HepG2 (cell line): ENCODE results near the gene INPP5E. TPM values are rescaled to one million over a fixed set of nuclear protein-coding genes. Genes with fewer than 3 reads are reported as not detected.

Source experiments
- CREM ChIP-seq, 2 experiments: sonication (generic) in 1 of 2; formaldehyde crosslinking in 1 of 2; IDR thresholded peaks; 2 replicates each; pipeline versions ENCODE4 v1.4.0 to v1.6.1; 2016 to 2020; ENCODE audit warnings: antibody characterized with exemption in 1 of 2, mild to moderate bottlenecking in 1 of 2, missing genetic modification reagents in 1 of 2
- HDAC1 ChIP-seq: sonication (generic); formaldehyde crosslinking; IDR thresholded peaks from 2 replicates; pipeline ENCODE4 v1.5.1; 2020; ENCODE audit warnings: mild to moderate bottlenecking, missing genetic modification reagents
- MZF1 ChIP-seq: sonication (generic); formaldehyde crosslinking; IDR thresholded peaks from 2 replicates; pipeline ENCODE4 v1.8.1; 2023; ENCODE audit warnings: mild to moderate bottlenecking, missing genetic modification reagents, borderline replicate concordance
- NR2C2 ChIP-seq: sonication (generic); formaldehyde crosslinking; IDR thresholded peaks from 2 replicates; pipeline ENCODE4 v1.4.0; 2020; ENCODE audit warnings: missing genetic modification reagents, mild to moderate bottlenecking, moderate library complexity, borderline replicate concordance
- PRMT3 ChIP-seq: sonication (generic); formaldehyde crosslinking; IDR thresholded peaks from 2 replicates; pipeline ENCODE4 v1.8.1; 2022; ENCODE audit warnings: low read depth, mild to moderate bottlenecking, moderate library complexity, missing genetic modification reagents, borderline replicate concordance
- TMF1 ChIP-seq: sonication (generic); formaldehyde crosslinking; IDR thresholded peaks from 2 replicates; pipeline ENCODE4 v1.8.1; 2022; ENCODE audit warnings: low read depth, missing genetic modification reagents
- TP53 ChIP-seq: sonication (generic); formaldehyde crosslinking; conservative IDR thresholded peaks from 2 replicates; pipeline ENCODE4 v1.4.0; 2020; ENCODE audit warnings: missing genetic modification reagents
- ZNF101 ChIP-seq: sonication (generic); formaldehyde crosslinking; IDR thresholded peaks from 2 replicates; pipeline ENCODE4 v1.4.0; 2020; ENCODE audit warnings: mild to moderate bottlenecking, low read depth, missing genetic modification reagents, borderline replicate concordance
- ZNF367 ChIP-seq: sonication (generic); formaldehyde crosslinking; IDR thresholded peaks from 2 replicates; pipeline ENCODE4 v1.4.0; 2020; ENCODE audit warnings: missing genetic modification reagents, borderline replicate concordance
- polyA plus RNA-seq, 8 experiments: library from polyadenylated mRNA; depleted of rRNA in 3 of 8; stranded (reverse) in 7 of 8; unstranded in 1 of 8; fragments of >200 nt; fragmentation: Illumina TruSeq in 4 of 8; extraction: Trizol in 4 of 8; gene quantifications; 2 replicates each; pipeline versions ENCODE4 v1.2.1 to v1.2.3, GENCODE V29; 2011 to 2016; ENCODE audit warnings: low read depth in 4 of 8, missing spikeins in 1 of 8, mixed read lengths in 1 of 8; ENCODE audit not compliant: insufficient read depth in 1 of 8
- total RNA-seq, 5 experiments: library from RNA; depleted of rRNA; stranded (reverse); fragments of >200 nt; fragmentation: Illumina TruSeq; extraction: Trizol; gene quantifications; 2 replicates each; pipeline ENCODE4 v1.2.3, GENCODE V29; 2016; ENCODE audit warnings: low read depth in 1 of 5
- TF ChIP-seq, protein P1 (sequence below): sonication (generic); formaldehyde crosslinking; IDR thresholded peaks from 2 replicates; pipeline ENCODE4 v1.9.0; 2022; ENCODE audit warnings: low read depth, missing genetic modification reagents
- TF ChIP-seq, protein P2 (sequence below): sonication (generic); formaldehyde crosslinking; IDR thresholded peaks from 2 replicates; pipeline ENCODE4 v1.5.0; 2020; ENCODE audit warnings: mild to moderate bottlenecking, missing genetic modification reagents, moderate library complexity
- TF ChIP-seq, protein P3 (sequence below): IDR thresholded peaks from 2 replicates; pipeline ENCODE4 v1.6.1; 2016; ENCODE audit warnings: mild to moderate bottlenecking, missing biosample characterization, missing genetic modification reagents
- TF ChIP-seq, protein P4 (sequence below): sonication (generic); formaldehyde crosslinking; IDR thresholded peaks from 2 replicates; pipeline ENCODE4 v1.4.0; 2020; ENCODE audit warnings: mild to moderate bottlenecking, missing genetic modification reagents

Gene INPP5E
- total and polyA plus RNA-seq, 2 of the 13 experiments (the other 11 are each of a cell fraction or from before 2014, with no cell fraction given): 5.5 TPM

DNA sequence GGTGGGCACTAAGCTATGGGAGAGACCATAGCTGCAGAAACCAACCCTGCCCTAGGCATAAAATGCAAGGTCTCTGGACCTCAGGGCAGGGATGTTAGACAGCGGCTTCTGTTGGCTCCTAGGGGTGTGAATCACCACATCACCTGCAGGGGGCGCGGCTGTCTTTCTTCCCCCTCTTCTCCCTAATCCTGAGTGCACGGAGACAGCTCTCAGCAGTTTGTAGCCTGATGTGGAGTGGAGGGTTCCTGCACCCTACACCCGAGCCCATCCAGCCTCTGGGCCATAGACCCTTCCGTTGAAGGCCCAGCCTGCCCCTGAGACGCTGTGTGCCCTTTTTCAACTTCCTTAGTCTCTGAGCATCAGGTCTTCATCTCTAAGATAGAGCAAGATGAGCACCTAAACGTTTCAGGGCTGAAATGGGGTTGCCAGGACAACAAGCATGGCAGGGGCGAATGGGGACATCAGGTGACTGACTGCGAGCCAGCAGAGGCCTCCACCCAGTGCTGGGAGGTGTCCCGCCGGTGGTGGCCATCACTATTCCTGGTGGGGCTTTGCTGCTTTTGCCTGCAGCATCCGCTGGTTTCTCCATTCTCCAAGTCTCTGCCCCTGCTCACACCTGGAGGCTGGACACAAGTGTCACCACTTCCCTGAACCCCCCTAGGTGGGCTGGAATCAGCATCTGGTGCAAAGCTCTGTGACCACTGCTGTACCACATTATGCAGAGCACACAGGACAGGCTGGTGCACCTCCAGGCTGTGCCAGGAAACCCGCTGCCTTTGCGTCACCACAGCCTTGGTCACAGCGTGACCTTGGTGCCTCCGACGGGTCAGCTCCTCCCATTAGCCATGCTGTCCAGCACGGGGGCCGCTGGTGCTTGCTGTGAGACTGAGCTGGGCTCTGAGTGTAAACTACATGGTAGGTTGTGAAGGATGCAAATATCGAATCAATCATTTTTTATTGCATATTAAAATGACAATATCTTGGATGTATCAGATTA is 45.7 kb upstream of the INPP5E start (continued):
- TF ChIP-seq, protein P1, sequence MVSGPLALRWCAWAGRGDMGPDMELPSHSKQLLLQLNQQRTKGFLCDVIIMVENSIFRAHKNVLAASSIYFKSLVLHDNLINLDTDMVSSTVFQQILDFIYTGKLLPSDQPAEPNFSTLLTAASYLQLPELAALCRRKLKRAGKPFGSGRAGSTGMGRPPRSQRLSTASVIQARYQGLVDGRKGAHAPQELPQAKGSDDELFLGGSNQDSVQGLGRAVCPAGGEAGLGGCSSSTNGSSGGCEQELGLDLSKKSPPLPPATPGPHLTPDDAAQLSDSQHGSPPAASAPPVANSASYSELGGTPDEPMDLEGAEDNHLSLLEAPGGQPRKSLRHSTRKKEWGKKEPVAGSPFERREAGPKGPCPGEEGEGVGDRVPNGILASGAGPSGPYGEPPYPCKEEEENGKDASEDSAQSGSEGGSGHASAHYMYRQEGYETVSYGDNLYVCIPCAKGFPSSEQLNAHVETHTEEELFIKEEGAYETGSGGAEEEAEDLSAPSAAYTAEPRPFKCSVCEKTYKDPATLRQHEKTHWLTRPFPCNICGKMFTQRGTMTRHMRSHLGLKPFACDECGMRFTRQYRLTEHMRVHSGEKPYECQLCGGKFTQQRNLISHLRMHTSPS (CRISPR knock-in tag): peak; percentile 77
- TF ChIP-seq HDAC1 (CRISPR knock-in tag): peak; percentile 49; the same call in 1 of the 2 replicates
- TF ChIP-seq ZNF101 (CRISPR knock-in tag): no peak
- TF ChIP-seq MZF1 (CRISPR knock-in tag): no peak
- TF ChIP-seq CREM (IDR thresholded peaks at IDR 0.05): 0 out of 2 replicates have a peak, but pooled peaks have one; percentile 27
- TF ChIP-seq CREM (CRISPR knock-in tag; IDR thresholded peaks at IDR 0.05): no peak
- TF ChIP-seq, protein P2, sequence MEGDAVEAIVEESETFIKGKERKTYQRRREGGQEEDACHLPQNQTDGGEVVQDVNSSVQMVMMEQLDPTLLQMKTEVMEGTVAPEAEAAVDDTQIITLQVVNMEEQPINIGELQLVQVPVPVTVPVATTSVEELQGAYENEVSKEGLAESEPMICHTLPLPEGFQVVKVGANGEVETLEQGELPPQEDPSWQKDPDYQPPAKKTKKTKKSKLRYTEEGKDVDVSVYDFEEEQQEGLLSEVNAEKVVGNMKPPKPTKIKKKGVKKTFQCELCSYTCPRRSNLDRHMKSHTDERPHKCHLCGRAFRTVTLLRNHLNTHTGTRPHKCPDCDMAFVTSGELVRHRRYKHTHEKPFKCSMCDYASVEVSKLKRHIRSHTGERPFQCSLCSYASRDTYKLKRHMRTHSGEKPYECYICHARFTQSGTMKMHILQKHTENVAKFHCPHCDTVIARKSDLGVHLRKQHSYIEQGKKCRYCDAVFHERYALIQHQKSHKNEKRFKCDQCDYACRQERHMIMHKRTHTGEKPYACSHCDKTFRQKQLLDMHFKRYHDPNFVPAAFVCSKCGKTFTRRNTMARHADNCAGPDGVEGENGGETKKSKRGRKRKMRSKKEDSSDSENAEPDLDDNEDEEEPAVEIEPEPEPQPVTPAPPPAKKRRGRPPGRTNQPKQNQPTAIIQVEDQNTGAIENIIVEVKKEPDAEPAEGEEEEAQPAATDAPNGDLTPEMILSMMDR (CRISPR knock-in tag): peak; percentile 92
- TF ChIP-seq TMF1 (CRISPR knock-in tag): no peak
- TF ChIP-seq, protein P3, sequence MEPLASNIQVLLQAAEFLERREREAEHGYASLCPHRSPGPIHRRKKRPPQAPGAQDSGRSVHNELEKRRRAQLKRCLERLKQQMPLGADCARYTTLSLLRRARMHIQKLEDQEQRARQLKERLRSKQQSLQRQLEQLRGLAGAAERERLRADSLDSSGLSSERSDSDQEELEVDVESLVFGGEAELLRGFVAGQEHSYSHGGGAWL: 0 out of 2 replicates have a peak, but pooled peaks have one; percentile 2
- TF ChIP-seq ZNF367 (CRISPR knock-in tag): no peak
- TF ChIP-seq NR2C2 (CRISPR knock-in tag): peak; percentile 64
- TF ChIP-seq TP53: no peak
- no peak for TF ChIP-seq PRMT3 (CRISPR knock-in tag)
- TF ChIP-seq, protein P4, sequence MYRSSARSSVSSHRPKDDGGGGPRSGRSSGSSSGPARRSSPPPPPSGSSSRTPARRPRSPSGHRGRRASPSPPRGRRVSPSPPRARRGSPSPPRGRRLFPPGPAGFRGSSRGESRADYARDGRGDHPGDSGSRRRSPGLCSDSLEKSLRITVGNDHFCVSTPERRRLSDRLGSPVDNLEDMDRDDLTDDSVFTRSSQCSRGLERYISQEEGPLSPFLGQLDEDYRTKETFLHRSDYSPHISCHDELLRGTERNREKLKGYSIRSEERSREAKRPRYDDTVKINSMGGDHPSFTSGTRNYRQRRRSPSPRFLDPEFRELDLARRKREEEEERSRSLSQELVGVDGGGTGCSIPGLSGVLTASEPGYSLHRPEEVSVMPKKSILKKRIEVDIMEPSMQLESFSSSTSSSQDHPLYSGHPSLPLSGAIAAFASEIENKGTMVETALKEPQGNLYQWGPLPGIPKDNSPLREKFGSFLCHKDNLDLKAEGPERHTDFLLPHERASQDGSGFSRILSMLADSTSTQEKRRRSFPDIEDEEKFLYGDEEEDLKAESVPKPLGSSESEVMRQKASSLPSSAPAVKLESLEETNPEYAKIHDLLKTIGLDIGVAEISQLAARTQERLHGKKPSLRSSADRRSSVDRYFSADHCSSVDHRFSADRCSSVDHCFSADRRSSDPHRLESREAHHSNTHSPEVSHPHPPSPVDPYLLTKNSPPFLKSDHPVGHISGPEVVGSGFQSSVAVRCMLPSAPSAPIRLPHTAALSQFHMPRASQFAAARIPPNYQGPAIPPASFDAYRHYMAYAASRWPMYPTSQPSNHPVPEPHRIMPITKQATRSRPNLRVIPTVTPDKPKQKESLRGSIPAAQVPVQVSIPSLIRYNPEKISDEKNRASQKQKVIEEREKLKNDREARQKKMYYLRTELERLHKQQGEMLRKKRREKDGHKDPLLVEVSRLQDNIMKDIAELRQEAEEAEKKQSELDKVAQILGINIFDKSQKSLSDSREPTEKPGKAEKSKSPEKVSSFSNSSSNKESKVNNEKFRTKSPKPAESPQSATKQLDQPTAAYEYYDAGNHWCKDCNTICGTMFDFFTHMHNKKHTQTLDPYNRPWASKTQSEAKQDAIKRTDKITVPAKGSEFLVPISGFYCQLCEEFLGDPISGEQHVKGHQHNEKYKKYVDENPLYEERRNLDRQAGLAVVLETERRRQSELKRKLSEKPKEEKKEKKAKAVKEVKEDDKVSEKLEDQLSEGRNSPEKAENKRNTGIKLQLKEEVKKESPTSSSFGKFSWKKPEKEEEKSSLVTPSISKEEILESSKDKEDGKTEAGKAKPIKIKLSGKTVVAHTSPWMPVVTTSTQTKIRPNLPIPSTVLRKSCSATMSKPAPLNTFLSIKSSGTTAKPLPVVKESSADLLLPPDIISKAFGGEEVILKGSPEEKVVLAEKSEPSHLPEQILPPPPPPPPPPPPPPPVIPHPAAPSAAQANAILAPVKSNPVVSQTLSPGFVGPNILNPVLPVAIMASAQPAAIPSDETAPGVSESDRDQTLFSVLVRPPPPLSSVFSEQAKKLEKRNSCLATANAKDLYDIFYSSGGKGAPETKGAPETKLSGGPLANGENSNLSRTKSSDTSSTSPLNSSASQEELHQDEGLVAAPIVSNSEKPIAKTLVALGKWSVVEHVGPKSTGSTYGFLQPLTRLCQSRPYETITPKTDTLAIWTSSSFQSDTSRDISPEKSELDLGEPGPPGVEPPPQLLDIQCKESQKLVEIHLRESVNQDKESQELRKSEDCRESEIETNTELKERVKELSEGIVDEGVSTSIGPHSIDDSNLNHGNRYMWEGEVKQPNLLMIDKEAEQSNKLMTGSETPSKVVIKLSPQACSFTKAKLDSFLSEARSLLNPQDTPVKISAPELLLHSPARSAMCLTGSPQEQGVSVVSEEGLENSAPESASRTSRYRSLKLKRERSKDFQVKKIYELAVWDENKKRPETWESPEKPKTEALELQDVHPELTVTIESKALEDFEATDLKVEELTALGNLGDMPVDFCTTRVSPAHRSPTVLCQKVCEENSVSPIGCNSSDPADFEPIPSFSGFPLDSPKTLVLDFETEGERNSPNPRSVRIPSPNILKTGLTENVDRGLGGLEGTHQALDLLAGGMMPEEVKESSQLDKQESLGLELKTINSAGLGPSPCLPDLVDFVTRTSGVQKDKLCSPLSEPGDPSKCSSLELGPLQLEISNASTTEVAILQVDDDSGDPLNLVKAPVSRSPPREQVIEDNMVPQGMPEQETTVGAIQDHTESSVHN (CRISPR knock-in tag): 0 out of 2 replicates have a peak, but pooled peaks have one; percentile 60
